Panc1 (cell line): Measurements from ENCODE around the gene PACSIN1.

Source experiments
- CTCF ChIP-seq: fragments of 450-650 bp; IDR thresholded peaks from 2 replicates; pipeline ENCODE4 v1.5.1; 2017; ENCODE audit warnings: mild to moderate bottlenecking
- POLR2AphosphoS5 ChIP-seq: IDR thresholded peaks from 2 replicates; pipeline ENCODE4 v1.6.1; 2012; ENCODE audit warnings: mild to moderate bottlenecking, low read depth, low read length, moderate library complexity
- SIN3A ChIP-seq: IDR thresholded peaks from 2 replicates; pipeline ENCODE4 v1.6.1; 2012; ENCODE audit warnings: low read depth, mild to moderate bottlenecking, low read length, moderate library complexity, borderline replicate concordance; ENCODE audit not compliant: insufficient read depth

DNA sequence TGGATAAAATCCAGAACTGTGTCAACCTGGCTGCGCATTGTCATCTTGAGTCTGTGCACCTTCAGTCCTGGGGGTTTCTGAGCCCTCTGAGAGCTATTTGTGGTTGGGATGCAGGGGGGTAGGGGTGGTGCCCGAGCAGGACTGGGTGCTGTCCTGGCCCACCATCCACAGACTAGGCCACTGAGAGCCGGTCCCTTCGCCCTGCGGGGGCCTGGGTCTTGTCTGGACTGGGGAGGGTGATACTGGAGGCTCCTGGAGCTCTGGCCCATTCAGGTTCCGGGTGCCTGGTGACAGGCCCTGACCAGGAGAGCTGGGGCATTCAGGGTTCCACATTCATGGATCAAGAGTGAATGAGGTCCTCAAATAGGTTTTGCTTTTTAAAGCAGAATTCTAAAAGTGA, 69.3 kb downstream of the PACSIN1 start:
- TF ChIP-seq CTCF, result no peak
- no peak for TF ChIP-seq SIN3A
- TF ChIP-seq POLR2AphosphoS5, result no peak
